DOHH2 (cell line): ENCODE data around the gene CACNA1B.

Experiments
- H3F3A ChIP-seq: fragments of 200-600 bp; sonication (generic), shearing (Covaris generic); 2 replicates; pipeline ENCODE4 v1.6.0; 2016; ENCODE audit warnings: antibody characterized with exemption, mild to moderate bottlenecking; ENCODE audit not compliant: control insufficient read depth, insufficient read depth
- H3K27ac ChIP-seq: fragments of 200-600 bp; sonication (generic); 2 replicates; pipeline ENCODE4 v1.5.1; 2014; ENCODE audit warnings: low read depth, mild to moderate bottlenecking, low read length, moderate library complexity
- H3K27me3 ChIP-seq: fragments of 200-600 bp; sonication (generic); 2 replicates; pipeline ENCODE4 v1.6.1; 2014; ENCODE audit warnings: mild to moderate bottlenecking, low read length, mixed read lengths; ENCODE audit not compliant: control insufficient read depth
- H3K36me3 ChIP-seq: fragments of 200-600 bp; sonication (generic); 2 replicates; pipeline ENCODE4 v1.6.1; 2014; ENCODE audit warnings: mild to moderate bottlenecking, low read length, moderate library complexity, mixed read lengths; ENCODE audit not compliant: control insufficient read depth
- H3K4me1 ChIP-seq: fragments of 200-600 bp; sonication (generic); 2 replicates; pipeline ENCODE4 v1.6.1; 2014; ENCODE audit warnings: mild to moderate bottlenecking, low read length, mixed read lengths; ENCODE audit not compliant: control insufficient read depth
- H3K4me2 ChIP-seq: fragments of 200-600 bp; sonication (generic); 2 replicates; pipeline ENCODE4 v1.6.0; 2014; ENCODE audit warnings: mild to moderate bottlenecking, low read length, moderate library complexity
- H3K4me3 ChIP-seq: fragments of 200-600 bp; sonication (generic); 2 replicates; pipeline ENCODE4 v1.5.1; 2014; ENCODE audit warnings: mild to moderate bottlenecking, low read length, mixed read lengths
- H3K79me2 ChIP-seq: fragments of 200-600 bp; sonication (generic); 2 replicates; pipeline ENCODE4 v1.6.1; 2014; ENCODE audit warnings: mild to moderate bottlenecking, low read length, mixed read lengths; ENCODE audit not compliant: control insufficient read depth
- H3K9me2 ChIP-seq: fragments of 200-600 bp; sonication (generic); replicated peaks from 2 replicates; pipeline ENCODE4 v1.6.1; 2014; ENCODE audit warnings: mild to moderate bottlenecking, low read length, mixed read lengths; ENCODE audit not compliant: control insufficient read depth
- H3K9me3 ChIP-seq: fragments of 200-600 bp; sonication (generic); 2 replicates; pipeline ENCODE4 v1.6.1; 2014; ENCODE audit warnings: antibody characterized with exemption, low read length, mixed read lengths; ENCODE audit not compliant: control insufficient read depth, insufficient read depth
- H4K20me1 ChIP-seq: fragments of 200-600 bp; sonication (generic); 2 replicates; pipeline ENCODE4 v1.6.0; 2014; ENCODE audit warnings: low read depth, mild to moderate bottlenecking, antibody characterized with exemption, low read length, moderate library complexity; ENCODE audit not compliant: control insufficient read depth, insufficient read depth
- EZH2phosphoT487 ChIP-seq: fragments of 200-600 bp; sonication (generic); IDR thresholded peaks from 2 replicates; pipeline ENCODE4 v1.6.1; 2017; ENCODE audit warnings: borderline replicate concordance, mild to moderate bottlenecking, antibody characterized with exemption, low read length, moderate library complexity, mixed read lengths
- TF ChIP-seq, protein P1 (sequence below): fragments of 200-600 bp; sonication (generic); IDR thresholded peaks from one replicate; pipeline ENCODE4 v1.5.1; 2014; ENCODE audit warnings: antibody characterized with exemption, mild to moderate bottlenecking, low read depth, low read length; ENCODE audit not compliant: poor library complexity, severe bottlenecking

The CACNA1B gene

DNA sequence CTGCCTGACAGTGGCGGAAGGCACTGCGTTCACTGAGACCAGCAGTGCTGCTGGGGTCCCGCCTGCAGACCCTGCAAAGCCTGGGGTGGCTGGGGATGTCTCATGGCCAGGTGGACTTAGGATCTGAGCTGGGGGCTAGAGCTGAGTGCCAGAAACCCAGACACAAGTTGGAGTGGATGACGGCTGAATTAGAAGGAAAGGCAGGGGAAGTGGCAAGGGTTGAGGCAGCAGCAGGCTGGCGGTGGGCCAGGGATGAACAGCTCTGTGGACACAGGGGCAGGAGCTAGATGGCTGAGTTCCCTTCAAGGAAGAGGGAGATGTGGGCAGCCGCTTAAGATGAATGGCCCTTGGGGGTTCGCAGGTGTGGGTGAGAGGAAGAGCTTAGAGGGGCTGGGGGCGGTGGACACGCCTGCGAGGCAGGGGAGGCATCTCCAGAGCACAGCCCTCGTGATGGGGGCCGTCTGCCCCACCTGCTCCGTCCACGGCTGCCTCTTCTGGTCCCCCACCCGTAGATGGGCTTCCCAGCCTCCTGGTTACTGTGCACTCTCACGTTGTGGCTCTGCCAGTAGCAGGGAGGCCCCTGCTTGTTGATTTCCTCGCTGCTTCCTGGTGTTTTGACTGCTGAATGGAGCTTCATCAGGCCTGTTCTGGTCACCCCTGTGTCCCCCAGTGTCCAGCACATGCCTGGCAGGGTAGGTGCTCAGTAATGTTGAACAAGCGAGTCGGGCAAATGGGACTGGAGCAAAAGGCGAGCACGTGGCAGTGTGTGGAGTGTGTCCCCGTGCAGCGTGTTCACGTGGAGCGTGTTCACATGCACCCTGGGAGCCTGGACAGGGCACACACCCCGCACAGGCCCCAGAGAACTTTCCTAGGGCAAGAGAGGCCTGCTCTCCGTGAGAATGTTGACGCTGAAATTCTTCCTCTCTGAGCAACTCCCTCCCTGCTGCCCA, 168.2 kb downstream of the CACNA1B start:
- Histone ChIP-seq H3K36me3 (no peaks in the 10 kb centered on the region), H3K27ac (no peak overlapping the region), H3K27me3 (no peaks in the 10 kb centered on the region), H3F3A (no peaks in the 10 kb centered on the region), H3K4me2 (no peak overlapping the region), H3K9me2 (no peaks in the 10 kb centered on the region), H3K4me3 (no peak overlapping the region), H3K9me3 (no peaks in the 10 kb centered on the region), H3K4me1 (no peaks in the 10 kb centered on the region), H3K79me2 (no peaks in the 10 kb centered on the region), H4K20me1 (no peaks in the 10 kb centered on the region)
- no peak for TF ChIP-seq EZH2phosphoT487
- TF ChIP-seq, protein P1, sequence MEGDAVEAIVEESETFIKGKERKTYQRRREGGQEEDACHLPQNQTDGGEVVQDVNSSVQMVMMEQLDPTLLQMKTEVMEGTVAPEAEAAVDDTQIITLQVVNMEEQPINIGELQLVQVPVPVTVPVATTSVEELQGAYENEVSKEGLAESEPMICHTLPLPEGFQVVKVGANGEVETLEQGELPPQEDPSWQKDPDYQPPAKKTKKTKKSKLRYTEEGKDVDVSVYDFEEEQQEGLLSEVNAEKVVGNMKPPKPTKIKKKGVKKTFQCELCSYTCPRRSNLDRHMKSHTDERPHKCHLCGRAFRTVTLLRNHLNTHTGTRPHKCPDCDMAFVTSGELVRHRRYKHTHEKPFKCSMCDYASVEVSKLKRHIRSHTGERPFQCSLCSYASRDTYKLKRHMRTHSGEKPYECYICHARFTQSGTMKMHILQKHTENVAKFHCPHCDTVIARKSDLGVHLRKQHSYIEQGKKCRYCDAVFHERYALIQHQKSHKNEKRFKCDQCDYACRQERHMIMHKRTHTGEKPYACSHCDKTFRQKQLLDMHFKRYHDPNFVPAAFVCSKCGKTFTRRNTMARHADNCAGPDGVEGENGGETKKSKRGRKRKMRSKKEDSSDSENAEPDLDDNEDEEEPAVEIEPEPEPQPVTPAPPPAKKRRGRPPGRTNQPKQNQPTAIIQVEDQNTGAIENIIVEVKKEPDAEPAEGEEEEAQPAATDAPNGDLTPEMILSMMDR, result no peak

DNA sequence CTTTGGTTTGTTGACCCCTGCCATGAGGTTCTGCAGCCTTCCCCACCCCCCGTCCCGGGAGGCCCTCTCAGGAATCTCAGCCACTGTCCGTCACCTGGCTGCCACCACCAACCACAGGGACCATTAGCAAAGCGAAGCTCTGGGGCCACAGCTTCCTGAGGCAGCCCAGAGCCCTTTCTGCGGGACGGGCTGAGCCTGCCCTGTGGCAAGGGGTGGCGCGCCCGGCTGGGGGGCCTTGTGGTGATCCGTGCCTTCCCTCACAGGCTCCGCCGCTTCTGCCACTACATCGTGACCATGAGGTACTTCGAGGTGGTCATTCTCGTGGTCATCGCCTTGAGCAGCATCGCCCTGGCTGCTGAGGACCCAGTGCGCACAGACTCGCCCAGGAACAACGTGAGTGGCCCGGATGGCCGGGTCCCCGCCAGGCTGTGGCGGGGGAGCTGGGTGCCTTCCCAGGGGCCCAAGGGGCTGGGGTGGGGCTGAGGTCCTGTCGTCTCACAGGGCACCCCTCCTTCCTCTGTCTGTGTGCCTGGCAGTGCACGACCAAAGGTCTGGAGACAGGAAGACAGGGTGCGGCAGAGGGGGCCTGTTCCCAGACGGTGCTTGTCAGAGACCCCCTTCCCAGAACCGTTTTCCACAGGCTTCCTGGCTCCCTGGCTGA, 169.2 kb downstream of the CACNA1B start:
- no peak for TF ChIP-seq EZH2phosphoT487
- H3K4me3 ChIP-seq, result no peak overlapping the region
- H3K4me1 ChIP-seq, result no peaks in the 10 kb centered on the region
- no peaks in the 10 kb centered on the region for H3K79me2 ChIP-seq
- no peaks in the 10 kb centered on the region for H3K9me3 ChIP-seq
- H3K27me3 ChIP-seq, result no peaks in the 10 kb centered on the region
- H3F3A ChIP-seq, result no peaks in the 10 kb centered on the region
- no peaks in the 10 kb centered on the region for H3K9me2 ChIP-seq
- H3K4me2 ChIP-seq, result no peak overlapping the region
- H3K36me3 ChIP-seq, result no peaks in the 10 kb centered on the region
- no peak overlapping the region for H3K27ac ChIP-seq
- no peaks in the 10 kb centered on the region for H4K20me1 ChIP-seq

DNA sequence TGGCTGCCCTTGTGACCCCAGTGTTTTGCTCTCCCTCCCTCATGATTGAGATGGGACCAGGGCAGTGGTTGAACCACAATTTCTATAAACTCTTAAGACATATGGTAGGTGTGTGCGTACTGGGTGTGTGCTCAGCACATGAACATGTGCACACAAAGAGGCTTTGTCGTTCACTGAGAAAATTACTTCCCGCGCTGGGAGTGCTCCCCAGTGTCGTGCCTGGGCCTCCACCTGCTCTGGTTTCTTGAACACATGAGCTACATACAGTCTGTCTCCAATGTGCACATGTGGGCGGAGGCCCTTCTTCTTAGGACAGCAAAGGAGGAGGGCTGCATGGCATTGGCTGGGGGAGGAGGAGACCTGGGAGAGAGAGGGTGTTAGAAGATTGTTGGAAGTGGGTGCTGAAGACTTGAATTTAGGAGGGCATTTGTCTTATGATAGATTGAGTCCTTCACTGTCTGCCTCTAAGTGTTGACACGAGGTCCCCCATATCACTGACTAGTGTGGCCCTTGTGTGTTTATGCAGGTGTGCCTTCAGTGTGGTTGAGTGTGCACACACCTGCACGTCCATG, 170.0 kb downstream of the CACNA1B start:
- Histone ChIP-seq H3K79me2 (no peaks in the 10 kb centered on the region), H3K4me1 (no peaks in the 10 kb centered on the region), H3K27me3 (no peaks in the 10 kb centered on the region), H3K4me2 (no peak overlapping the region), H3F3A (no peaks in the 10 kb centered on the region), H3K9me3 (no peaks in the 10 kb centered on the region), H3K27ac (no peak overlapping the region), H3K9me2 (no peaks in the 10 kb centered on the region), H3K4me3 (no peak overlapping the region), H3K36me3 (no peaks in the 10 kb centered on the region), H4K20me1 (no peaks in the 10 kb centered on the region)
- no peak for TF ChIP-seq EZH2phosphoT487
- TF ChIP-seq, protein P1, result no peak
